NCI-H187 treated with DMSO at 0.1 percent for 48 hours (cell line): ENCODE results near the gene NUDT3.
"Not testable (repeated sequence)": the region's sequence is repeated elsewhere in the genome, so short reads cannot be mapped to it uniquely, and the experiment has no call there.

ENCODE experiments used
- DNase-seq: peaks from one replicate; lab custom pipeline; 2025; lab: John Stamatoyannopoulos, UW

NUDT3 gene

GRCh38 chr6:34252395-34252794 is 140.1 kb downstream of the NUDT3 start:
- DNase-seq = not testable (repeated sequence)

GRCh38 chr6:34249469-34250261 is 142.8 kb downstream of the NUDT3 start:
- no peak for DNase-seq

- DNase-seq = peak; percentile 63
These were observed 143.6 kb downstream of the NUDT3 start, which contains the start of gene SMIM29 for GRCh38 chr6:34248727-34249468. SMIM29 (minus strand) TSS chr6:34249006; CDS start chr6:34247791, 1,215 bp downstream.

- no peak for DNase-seq
These were observed 144.2 kb downstream of the NUDT3 start for GRCh38 chr6:34248198-34248726.

- DNase-seq = no peak
These were observed 144.8 kb downstream of the NUDT3 start for GRCh38 chr6:34247481-34248197.

GRCh38 chr6:34246563-34247391 is 145.7 kb downstream of the NUDT3 start:
- DNase-seq = no peak

GRCh38 chr6:34246249-34246562 is 146.3 kb downstream of the NUDT3 start:
- no peak for DNase-seq

GRCh38 chr6:34245761-34246140 is 146.7 kb downstream of the NUDT3 start:
- not testable (repeated sequence) for DNase-seq

GRCh38 chr6:34245032-34245760 is 147.3 kb downstream of the NUDT3 start:
- DNase-seq = not testable (repeated sequence)

GRCh38 chr6:34243901-34244884 is 148.3 kb downstream of the NUDT3 start:
- DNase-seq = no peak

- DNase-seq = no peak
These were observed 149.2 kb downstream of the NUDT3 start for GRCh38 chr6:34243131-34243771.

GRCh38 chr6:34242252-34243130 is 150.0 kb downstream of the NUDT3 start:
- no peak for DNase-seq

- no peak for DNase-seq
These were observed 150.9 kb downstream of the NUDT3 start for GRCh38 chr6:34241351-34242215.

GRCh38 chr6:34240329-34241248 is 151.9 kb downstream of the NUDT3 start:
- DNase-seq = no peak

GRCh38 chr6:34239893-34240292 is 152.6 kb downstream of the NUDT3 start:
- no peak for DNase-seq

- no peak for DNase-seq
These were observed 153.0 kb downstream of the NUDT3 start for GRCh38 chr6:34239500-34239825.
